HG03460 (cell line): ENCODE results near the gene PGP.
"Not testable (repeated sequence)": the region's sequence is repeated elsewhere in the genome, so short reads cannot be mapped to it uniquely, and the experiment has no call there.

Experiments used
- ATAC-seq: cut with Tn5 transposase; IDR thresholded peaks from one replicate; pipeline ENCODE4 v1.9.1; 2021; ENCODE audit not compliant: unreplicated experiment

PGP gene

GRCh38 chr16:2223221-2223941 lies 8.7 kb upstream of the PGP start, which contains the start of gene E4F1:
TSS of gene E4F1 (plus strand) at chr16:2223591. CDS start at chr16:2223614, 23 bp downstream.
- ATAC-seq: peak; percentile 95

- no peak for ATAC-seq
Measured at GRCh38 chr16:2216330-2216729, 1.7 kb upstream of the PGP start.

- no peak for ATAC-seq
Measured at GRCh38 chr16:2213817-2214718, 572 bp downstream of the PGP start.

- no peak for ATAC-seq
Measured at GRCh38 chr16:2212362-2213324, 2.0 kb downstream of the PGP start.

- no peak for ATAC-seq
Measured at GRCh38 chr16:2211923-2212347, 2.7 kb downstream of the PGP start.

GRCh38 chr16:2210386-2211365 lies 4.0 kb downstream of the PGP start, which contains the start of gene BRICD5:
TSS of gene BRICD5 (minus strand) at chr16:2210863. CDS start at chr16:2210833, 30 bp downstream.
- ATAC-seq: no peak

GRCh38 chr16:2210009-2210332 lies 4.7 kb downstream of the PGP start:
- no peak for ATAC-seq

- no peak for ATAC-seq
Measured at GRCh38 chr16:2209258-2210008, 5.2 kb downstream of the PGP start.

GRCh38 chr16:2208772-2209171 lies 5.9 kb downstream of the PGP start:
- ATAC-seq: no peak

- no peak for ATAC-seq
Measured at GRCh38 chr16:2208308-2208707, 6.3 kb downstream of the PGP start.

GRCh38 chr16:2207872-2208271 lies 6.8 kb downstream of the PGP start:
- no peak for ATAC-seq

GRCh38 chr16:2206780-2207433 lies 7.7 kb downstream of the PGP start:
- ATAC-seq: no peak

- no peak for ATAC-seq
Measured at GRCh38 chr16:2206420-2206779, 8.2 kb downstream of the PGP start.

- ATAC-seq: peak; percentile 10
Measured at GRCh38 chr16:2205967-2206313, 8.7 kb downstream of the PGP start.

GRCh38 chr16:2205104-2205966 lies 9.3 kb downstream of the PGP start, which contains the start of gene MLST8:
TSS of gene MLST8 (plus strand) at chr16:2205454. CDS start at chr16:2206086, 632 bp downstream.
- peak; percentile 60 for ATAC-seq

- ATAC-seq: no peak
Measured at GRCh38 chr16:2204416-2205103, 10.1 kb downstream of the PGP start.

GRCh38 chr16:2203119-2203688 lies 11.4 kb downstream of the PGP start:
- ATAC-seq: not testable (repeated sequence)
